HG02610 (cell line): ENCODE data around the gene C10orf71.

ENCODE experiments used
- ATAC-seq: cut with Tn5 transposase; IDR thresholded peaks from one replicate; pipeline ENCODE4 v1.9.1; 2021; ENCODE audit warnings: mild to moderate bottlenecking, moderate library complexity; ENCODE audit not compliant: unreplicated experiment

Gene C10orf71

GRCh38 chr10:49359349-49360270 is 60.6 kb downstream of the C10orf71 start:
- ATAC-seq, result no peak

- no peak for ATAC-seq
Observed at GRCh38 chr10:49360271-49361177, 61.6 kb downstream of the C10orf71 start.

DNA sequence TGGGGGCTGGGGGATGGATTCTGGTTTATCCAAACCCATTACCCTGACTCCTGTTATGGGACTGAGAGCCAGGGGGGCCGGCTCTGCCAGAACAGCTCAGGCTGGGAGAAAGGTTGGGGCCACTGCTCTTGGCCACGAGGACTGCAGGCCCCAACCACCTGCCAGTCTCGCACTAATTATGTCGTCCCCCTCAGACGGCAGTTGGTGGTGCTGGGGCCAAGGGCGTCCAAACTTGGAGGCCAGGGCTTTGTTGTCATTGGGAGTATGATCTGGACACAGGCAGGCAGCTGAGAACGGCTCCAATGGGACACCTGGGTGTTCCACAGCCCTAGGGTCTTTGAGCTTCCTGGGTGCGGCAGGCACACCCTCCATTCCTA is 62.2 kb downstream of the C10orf71 start:
- ATAC-seq, result no peak

- no peak for ATAC-seq
Observed at GRCh38 chr10:49361735-49362568, 63.0 kb downstream of the C10orf71 start.

DNA sequence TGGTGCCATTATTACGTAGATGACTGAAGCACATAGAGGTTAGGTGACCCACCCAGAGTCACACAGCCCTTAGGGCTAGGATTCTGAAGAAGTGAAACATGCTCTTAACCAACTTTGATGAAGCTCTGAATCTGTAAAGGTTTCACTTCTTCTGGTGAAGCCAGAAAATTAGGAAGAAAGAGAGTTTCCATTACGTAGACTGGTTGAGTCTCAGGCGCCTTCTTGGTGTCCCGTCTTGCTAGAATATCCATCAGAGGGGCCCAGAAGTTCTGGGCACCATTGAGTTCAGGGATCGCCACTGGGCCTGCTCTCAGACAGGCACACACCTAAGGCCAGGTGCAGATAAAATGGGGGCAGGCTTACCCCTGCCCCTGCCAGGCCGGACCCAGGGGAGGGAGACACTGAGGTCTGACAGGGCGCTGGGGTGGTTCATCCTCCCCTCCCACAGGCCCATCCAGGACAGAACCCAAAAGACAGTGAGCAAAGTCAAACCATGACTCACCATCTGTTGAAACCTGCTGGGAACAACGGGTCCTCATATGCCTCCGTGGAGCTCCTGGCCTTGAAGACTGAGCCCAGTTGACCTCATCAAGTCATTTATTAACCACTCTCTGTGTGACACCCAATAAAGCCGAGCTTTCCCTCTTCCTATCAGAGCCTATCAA is 63.8 kb downstream of the C10orf71 start:
- peak; percentile 93 for ATAC-seq

- ATAC-seq, result no peak
Observed at GRCh38 chr10:49363309-49364031, 64.5 kb downstream of the C10orf71 start.

DNA sequence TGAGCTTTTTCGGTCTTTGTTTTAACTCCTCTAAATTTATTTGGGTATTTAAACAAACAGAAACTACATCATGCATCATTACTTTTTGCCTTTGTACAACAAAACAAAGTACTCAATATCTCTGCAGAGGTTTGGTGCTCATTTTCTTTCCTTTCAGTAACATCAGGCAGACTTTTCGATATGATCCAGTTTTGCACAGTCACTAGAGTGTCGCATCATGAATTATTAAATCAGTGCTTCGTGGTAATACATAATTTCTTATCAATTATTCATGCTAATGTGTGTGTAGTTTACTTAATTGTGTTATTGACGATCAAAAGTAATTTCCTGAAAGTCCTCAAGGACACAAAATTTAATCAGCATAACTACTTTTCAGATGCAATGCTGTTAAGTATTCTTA is 65.1 kb downstream of the C10orf71 start:
- ATAC-seq, result no peak

DNA sequence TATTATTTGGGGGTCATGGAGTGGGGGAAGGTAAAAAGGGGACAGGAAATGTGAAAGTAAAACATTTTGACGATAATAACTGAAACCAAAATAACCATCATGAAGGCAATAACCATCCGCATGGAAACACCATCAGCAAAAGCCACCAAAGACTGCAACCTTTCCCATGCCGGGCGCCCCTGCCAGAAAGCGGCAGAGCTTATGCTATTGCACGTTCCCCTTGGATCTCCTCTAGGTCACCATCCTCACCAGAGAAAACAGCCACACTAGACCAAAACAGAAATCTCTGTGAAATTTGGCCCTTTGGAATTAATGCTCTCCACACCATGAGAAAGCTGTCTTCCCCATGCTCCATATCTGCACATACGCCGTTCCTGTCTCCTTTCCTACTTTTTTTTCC is 65.8 kb downstream of the C10orf71 start:
- ATAC-seq, result no peak

GRCh38 chr10:49365275-49365674 is 66.3 kb downstream of the C10orf71 start:
- ATAC-seq, result no peak

GRCh38 chr10:49365675-49366415 is 66.9 kb downstream of the C10orf71 start:
- no peak for ATAC-seq

- no peak for ATAC-seq
Observed at GRCh38 chr10:49366460-49366859, 67.5 kb downstream of the C10orf71 start.

- no peak for ATAC-seq
Observed at GRCh38 chr10:49367600-49367999, 68.6 kb downstream of the C10orf71 start.

DNA sequence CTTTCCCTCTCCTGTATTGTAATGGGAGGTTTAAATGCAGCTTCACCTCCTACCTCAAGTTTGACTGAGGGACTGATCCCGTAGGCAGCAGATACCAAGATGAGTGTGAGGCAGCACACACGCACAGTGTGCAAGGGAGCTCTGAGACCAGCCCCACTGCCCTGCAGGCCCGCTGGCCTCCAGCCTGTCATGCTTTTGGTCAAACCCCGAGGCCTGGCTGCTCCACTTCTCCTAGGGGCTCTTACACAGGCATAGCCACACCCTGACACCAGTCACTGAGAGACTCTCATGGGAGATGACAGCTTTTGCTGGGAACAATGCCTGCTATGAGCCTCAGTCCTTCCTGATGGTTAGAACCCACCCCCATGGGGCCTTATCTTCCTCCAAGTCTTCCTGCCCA is 69.3 kb downstream of the C10orf71 start:
- ATAC-seq, result no peak

DNA sequence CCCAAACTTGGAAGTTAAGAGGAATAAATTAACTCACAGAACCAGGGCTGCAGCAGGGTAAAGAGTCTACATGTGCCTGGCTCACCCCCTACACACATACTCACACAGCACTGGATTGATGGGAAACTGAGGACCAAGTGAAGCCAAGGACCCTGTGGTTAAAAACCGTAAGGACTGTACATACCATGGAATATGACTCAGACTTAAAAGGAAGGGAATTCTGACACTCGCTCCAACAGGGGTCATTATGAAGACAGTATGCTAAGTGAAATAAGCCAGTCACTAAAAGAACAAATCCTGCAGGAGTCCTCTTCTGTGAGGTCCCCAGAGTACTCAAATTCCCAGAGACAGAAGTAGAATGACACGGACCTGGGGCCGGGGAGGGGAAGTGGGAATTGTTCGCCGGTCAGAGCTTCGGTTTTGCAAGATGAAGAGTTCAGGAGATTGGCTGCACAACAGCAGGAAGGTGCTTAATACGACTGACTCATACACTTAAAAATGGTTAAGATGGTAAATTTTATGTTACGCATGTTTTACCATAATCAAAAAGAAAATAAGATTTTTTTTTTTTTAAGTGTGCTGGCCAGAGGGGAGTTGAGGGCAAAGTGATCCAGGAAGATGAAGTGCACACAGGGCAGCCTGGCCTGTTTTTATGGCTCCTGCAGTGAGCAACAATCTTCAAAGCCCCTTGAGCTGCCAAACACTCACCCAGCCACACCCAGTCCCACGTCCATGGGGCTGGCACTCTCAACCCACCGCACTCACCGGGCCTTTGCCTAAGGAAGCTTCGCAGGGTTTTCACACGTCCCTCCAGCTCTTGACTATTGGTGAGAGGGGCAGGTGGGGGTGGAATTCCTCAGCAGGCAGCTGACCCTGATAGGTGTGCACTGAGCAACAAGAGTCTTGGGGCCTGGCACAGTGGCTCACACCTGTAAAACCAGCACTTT is 70.5 kb downstream of the C10orf71 start:
- ATAC-seq, result no peak

- ATAC-seq, result no peak
Observed at GRCh38 chr10:49370326-49371100, 71.5 kb downstream of the C10orf71 start.

- no peak for ATAC-seq
Observed at GRCh38 chr10:49371967-49372366, 73.0 kb downstream of the C10orf71 start.

DNA sequence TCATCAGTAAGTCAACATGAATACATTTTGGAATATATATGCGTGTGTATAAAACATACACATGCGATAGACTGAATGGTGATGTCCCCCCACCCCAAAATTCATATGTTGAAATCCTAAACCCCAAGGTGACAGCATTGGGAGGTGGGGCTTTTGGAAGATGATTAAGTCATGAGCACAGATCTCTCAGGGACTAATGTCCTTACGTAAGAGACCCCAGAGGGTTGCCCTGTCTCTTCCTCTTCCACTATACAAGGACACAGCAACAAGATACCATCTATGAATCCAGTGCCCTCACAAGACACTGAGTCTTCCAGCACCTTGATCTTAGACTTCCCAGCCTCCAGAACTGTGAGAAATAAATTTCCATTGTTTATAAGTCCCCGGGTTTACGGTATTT is 74.4 kb downstream of the C10orf71 start:
- no peak for ATAC-seq
